Daoy (cell line): ENCODE results near the gene CRHR2. TPM values are rescaled to one million over a fixed set of nuclear protein-coding genes. Genes with fewer than 3 reads are reported as not detected.

Experiments
- DNase-seq: peaks from one replicate; pipeline ENCODE4 v3.0.0-alpha.2; 2015; ENCODE audit warnings: low read depth
- total RNA-seq: library from RNA; depleted of rRNA; stranded (reverse); fragments of >200 nt; shearing (Covaris generic); gene quantifications from 2 replicates; pipeline ENCODE4 v1.2.3, GENCODE V29; 2014; rRNA removed

Gene CRHR2
- total RNA-seq, 1 experiment from 2014 or later: not detected

DNA sequence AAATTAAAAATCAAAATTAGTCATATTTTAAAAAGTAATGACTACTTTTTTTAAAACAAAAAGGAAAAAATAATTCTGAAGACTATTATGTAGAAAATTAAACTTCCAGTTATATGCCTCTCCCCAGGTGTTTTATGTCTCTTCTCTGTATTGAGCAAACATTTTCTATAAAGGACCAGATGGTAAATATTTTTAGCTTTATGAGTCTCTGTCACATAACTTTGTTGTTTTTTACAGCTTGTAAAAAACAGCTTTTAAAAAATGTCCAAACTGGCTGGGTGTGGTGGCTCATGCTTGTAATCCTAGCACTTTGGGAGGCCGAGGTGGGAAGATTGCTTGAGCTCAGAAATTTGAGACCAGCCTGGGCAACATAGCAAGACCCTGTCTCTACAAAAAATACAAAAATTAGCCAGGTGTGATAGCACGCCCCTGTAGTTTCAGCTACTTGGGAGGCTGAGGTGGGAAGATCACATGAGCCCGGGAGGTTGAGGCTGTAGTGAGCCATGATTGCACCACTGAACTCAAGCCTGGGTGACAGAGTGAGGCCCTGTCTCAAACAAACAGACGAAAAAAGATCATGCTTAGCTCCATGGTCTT, 64.1 kb downstream of the CRHR2 start:
- DNase-seq: no peak

DNA sequence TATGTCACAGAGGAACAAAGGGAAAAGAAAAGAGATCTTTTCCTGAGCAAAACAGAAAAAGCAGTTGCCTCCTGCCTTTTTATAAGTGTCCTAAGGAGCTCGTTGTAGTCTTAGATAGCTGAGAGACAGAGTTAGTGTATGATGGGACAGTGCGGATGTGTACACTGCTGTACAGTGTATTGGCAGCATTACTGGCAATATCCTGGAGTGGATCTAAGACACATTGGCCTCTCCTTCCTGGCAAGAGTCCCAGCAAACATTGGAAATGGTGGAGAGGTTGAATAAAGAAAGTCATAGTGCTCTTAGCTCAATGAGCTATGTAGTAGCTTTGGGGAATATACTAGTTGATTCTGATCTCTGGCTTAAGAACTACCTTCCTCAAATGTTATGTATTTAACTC, 64.9 kb downstream of the CRHR2 start:
- no peak for DNase-seq

DNA sequence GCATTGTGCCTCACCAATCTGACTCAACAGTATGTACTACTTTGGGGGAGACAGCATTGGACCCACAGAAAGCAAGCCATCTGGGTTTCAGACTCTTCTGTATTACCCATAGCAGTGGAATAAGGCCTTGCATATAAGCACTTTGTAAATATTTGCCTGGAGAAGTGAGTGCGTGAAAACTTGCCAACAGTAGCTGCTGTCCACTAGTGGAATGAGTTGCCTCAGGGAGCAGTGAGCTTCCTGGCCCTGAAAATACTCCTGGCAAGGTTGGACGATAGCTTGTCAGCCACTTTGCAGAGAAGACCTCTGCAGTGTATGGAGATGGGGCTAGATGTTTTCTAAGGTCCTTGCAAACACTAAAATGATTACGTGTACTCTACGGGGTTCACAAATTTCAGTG, 65.9 kb downstream of the CRHR2 start:
- no peak for DNase-seq

DNA sequence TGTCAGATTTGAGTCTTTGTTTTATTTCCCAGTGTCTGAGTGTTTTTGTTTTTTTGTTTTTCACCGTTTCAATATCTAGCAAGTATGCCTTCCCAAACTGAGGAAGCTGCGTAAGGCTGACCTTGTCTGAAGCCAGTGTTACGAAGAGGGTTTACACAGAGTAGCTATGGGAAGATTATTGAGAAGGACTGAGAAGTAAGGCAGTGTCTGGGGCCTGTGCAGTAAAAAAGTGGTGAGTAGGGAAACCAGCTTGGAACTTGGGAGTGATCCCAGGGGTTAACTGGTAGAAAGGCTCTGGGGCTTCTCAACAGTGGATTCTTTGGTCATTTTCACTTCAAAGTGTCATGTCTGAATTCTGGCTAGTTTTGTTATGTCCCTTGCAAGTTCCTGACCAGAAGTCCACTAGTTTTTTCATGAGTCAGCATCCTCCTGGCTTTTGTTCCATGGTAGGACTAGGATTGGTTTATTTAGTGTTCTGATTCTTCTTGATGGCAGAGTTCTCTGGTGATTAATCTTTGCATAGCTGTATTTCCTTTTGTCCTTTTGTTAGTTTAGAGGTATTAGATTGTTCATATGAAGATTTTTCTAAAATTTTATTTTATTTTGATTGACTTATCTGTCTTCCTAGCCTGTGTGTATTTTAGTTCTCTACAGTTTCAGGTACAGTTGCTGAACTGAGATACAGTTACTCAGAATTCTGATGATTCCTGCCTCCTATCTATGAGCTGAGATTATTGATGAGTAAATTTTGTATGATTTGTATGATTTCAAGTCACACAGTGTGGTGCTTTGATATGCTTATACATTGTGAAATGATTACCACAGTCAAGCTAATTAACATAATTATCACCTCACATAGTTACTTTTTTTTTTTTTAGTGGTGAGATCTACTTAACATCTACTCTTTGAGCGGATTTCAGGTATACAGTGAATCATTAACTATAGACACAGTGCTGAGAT, 68.6 kb downstream of the CRHR2 start:
- no peak for DNase-seq

DNA sequence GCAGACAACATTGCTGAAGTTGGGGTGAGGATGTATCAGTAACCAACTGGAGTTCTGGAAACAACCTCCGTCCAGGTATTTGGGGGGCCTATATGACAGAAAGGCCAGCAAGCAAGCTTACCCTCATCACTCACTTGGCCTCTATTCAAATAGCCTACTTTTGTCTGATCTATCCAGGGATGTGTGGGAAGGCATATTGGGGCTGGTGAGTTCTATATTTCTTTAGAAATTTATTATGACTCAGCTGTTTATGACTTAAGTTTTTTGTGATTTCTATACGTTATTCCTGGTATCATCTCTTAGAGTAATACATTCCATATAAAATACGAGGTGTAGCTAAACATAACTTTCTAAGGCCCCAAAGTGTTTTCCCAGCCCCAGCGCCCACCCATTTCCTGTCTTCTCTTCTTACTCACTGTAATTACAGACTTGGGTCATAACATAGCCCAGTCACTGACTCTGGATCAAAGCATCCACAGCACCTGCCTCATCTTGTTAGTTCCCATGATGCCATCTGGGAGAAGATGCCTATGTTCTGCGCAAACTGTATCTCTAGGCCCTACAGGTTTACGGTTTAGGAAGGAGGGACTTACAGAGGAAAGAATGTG, 69.5 kb downstream of the CRHR2 start:
- peak; percentile 45 for DNase-seq

DNA sequence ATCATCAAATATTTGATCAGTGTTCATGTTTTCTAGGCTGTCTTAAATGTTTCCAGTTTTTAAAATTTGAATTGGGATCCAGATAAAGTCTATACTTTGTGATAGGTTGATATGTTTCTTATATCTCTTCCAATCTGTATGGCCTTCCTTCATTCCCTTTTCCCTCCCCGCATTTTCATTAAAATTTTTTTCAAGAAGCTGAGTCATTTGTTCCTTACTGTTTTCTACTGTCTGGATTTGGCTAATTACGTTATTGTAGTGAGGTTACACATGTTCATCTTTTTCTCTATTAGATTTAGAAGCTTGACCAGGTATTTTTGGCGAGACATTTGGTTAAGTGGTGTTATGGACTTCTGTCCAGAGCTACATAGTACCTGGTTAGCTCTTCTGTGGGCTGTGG, 76.4 kb downstream of the CRHR2 start:
- no peak for DNase-seq

DNA sequence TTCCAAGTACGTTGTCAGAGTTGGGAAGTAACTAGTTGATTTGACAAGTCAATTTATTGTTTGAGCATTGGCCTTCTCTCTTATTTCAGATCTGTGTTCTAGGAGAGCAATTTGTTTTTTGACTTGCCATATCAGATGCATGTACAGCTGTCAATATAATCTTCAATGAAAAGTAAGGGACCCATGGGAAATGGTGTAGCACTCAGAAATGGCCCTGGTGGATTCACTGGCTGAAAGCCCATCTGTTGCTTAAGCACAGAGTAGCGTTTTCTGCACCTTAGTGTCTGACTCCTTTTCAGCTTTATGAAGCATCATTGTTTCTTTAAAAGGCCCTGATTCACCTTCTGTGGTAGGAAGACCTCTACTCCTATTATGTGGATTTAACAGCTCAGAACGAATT, 77.4 kb downstream of the CRHR2 start:
- no peak for DNase-seq

Other genes starting within 250 kb of the CRHR2 start
- gene NOD1, start 203.7 kb downstream of the CRHR2 start, total RNA-seq: 5.6 and 6.6 TPM in 2 replicates
- gene GGCT, start 177.6 kb downstream of the CRHR2 start, total RNA-seq: 153 and 195 TPM in 2 replicates
- gene GARS1, start 87.6 kb downstream of the CRHR2 start, total RNA-seq: 150 and 222 TPM in 2 replicates
- gene INMT, start 69.7 kb upstream of the CRHR2 start, total RNA-seq: 0.06 TPM in 1 of 2 replicates, not detected in the other
- 10.3 and 12.1 TPM in 2 replicates for gene MINDY4, start 89.0 kb upstream of the CRHR2 start, total RNA-seq
- gene AQP1, start 229.4 kb upstream of the CRHR2 start, total RNA-seq: 1.0 and 1.6 TPM in 2 replicates